Measurements from ENCODE around the gene C4BPA.
A peak's percentile ranks its signal among the peaks of the same experiment; 100 is the strongest.

The C4BPA gene

DNA sequence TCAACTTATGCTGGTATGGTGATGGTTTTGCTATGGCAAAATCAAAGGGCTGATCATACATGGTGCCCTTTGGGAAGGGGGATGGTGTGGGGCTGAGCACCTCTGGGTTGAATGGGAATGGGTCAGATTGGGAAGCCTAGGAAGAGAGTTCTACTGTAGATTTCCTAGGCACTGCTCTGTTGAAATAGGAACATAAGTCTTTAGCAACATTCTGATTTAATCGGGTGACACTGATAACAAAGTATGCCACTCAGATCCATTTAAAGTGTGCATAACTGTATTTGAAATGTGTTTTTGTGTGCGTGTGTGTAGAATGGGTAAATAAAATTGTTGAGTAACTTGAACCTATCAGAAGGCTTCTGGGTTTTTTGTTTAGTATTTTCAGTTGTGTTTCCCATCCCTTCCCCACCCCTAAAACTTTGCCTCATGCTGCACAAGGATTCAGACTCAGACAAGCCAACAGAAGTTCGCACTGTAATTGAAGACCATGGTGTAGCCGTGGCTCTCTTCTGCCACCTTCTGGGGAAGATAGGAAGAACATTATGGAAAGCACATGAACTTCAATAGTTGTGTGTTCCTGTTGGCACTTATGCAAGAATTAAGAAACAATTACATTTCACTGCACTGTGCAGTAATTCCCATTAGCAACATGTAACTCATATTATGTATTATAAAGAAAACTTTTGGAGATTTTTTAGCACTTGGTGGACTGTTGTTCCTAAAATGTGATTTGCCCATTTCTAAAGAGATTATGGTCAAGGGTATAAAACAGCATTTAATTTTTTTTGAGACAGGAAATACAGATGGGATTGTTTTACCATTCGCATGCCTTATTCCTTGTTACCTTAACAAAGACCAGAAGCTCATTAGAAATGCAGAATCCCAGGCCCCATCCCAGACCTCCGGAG, 26.3 kb upstream of the C4BPA start:
- peak; percentile 81 for DNase-seq

DNA sequence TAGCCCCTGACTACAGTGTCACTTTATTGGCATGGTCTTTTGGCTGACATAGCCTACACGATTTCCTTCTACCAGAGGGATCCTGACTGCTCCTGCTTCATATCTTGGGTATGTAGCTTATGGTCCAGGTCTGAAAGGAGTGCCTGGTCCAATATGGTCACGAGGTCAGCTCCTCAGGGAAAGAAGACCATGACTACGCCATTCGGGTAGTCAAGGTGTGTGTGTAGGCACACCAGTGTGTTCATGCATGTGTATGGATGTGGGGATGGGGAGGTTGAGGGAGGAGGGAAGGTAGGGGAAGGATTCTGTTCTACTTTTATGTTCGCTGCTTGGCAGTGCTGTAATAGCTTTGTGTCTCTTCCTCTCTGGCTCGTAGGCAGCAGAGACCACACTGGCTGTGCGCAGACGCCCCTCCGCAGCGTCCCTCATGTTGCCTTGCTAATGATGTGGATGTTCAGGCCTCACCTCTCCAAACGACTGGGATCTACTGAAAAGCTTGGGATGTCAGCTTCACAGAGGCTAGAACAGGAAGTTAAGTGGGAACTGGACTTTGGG, 25.4 kb upstream of the C4BPA start:
- no peak for DNase-seq

DNA sequence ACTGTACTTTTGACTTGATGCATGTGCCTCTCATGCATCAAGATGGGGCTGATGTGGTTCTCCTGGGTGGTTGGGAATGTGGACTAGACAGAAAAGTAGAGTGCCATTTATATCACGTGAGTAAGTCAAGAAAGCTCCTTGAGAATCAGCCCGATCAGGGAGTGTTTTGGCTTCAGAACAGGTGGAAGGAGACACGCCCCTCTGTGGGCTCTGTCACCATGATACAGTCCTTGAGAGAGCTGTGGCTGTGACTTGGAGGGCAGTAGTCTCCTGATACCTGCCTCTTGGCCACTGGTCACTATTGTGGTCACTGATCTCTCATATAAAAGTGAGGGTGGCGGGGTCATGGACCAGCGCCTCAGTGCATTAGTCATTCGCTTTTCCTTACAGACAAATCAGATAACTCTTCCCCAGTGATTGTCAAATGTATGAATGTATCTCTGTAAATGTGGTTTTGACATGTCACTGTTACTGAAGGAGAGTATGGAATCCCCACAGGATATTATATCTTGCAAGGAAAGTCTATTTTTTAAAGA, 24.3 kb upstream of the C4BPA start:
- no peak for DNase-seq

GRCh38 chr1:207081088-207081487, 22.9 kb upstream of the C4BPA start:
- DNase-seq: no peak

- no peak for DNase-seq
These were observed 22.2 kb upstream of the C4BPA start for GRCh38 chr1:207081806-207082205.

- DNase-seq: no peak
These were observed 19.8 kb upstream of the C4BPA start for GRCh38 chr1:207084232-207084631.

DNA sequence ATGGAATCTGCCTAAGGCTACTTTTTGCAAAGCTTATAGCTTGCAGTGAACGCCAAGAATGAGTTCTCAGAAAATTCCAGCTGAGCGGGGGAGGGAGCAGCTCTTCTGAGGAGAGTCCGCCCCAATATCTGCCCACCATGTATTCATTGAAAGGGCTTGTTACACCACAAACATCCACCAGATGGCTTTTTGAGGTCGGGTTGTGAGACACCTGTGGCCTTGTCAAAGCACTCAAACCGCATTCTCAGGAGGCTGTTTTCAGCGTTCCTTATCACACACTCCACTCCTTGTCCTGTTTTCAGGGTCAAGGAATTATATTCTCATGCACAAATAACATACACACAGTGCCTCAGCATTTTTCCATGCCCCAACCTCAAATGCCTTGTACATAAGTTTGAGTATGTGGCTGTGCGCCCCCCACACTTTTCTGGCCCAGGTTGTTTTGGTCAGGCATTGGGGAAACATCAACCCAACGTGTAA, 19.3 kb upstream of the C4BPA start:
- peak; percentile 69 for DNase-seq

DNA sequence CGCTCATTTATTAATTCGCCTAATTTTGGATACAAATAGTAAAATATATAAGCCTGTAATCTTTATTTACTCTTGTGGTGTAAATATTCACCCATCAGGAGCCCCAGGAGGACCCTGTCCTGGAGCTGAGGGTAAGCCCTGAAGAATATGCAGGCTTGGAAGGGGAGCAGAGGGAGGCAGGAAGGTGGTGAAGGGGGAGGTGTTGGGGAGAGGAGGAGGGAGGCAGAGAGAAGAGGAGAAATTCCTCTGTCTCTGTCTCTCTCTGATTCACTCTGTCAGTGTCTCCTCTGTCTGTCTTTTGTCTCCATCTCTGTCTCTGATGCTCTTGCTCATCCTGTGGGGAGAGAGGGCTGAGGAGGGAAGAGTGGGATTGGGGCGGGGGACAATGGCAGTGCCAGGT, 18.1 kb upstream of the C4BPA start:
- DNase-seq: no peak

DNA sequence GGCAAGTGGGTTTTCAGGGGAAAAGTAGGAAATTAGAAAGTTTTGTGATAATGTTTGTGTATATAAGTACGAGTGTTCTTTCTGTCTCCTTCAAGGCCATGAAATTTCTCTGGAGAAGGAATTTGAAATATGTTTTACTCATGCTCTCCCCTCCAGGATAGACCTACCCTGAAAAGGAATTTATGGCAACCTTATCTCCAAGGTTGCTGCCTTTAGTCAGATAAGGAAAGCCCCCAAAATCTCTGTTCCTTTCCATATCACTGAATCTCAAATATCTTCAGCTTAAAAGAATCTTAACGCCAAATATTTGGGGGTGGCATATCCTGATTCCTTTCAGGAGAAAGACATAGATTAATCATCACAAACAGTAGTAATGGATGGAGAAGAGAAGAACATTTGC, 15.9 kb upstream of the C4BPA start:
- DNase-seq: no peak

DNA sequence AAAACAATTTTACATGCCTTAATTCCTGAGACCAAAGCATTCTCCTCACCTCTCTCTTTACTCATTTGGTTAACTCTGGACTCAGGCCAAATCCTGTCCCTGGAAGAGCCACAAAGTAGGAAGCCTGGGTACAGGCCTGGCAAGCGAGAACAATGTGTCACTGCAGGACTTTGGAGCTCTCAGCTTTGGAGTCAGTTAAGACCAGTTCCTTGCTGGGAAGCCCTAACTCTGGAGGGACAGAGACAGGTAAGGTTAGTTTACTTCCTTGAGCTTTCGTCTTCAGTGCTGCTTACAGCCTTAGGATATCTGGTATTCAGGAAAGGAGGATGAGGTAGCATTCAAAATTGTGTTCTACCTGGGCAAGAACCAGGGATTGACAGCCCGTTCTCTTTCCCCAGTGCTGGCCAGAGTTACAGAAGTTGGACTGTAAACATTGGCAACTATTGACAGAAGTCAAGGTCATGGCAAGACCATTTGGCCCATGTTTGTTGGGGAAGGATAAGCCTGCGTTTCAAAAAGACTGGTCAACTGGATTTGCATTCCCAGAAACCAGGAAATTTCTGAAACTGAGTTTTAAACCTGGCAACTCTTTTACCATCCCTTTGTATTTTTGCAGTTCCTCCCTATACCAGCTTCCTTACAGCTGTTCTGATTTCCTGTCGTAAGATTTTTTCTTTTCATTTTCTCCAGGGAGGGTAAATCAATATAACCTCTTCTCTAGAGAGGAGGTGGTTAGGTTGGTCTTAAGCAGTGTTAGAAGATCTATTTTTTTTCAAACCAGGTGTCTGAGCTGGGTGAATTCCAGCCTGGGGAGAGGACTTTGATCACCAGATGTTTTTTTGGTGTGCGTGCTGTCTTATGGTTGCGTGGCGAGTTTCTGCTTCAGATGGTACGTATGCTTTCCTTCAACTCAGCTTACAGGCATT, 15.1 kb upstream of the C4BPA start, which contains the start of gene C4BPB:
Gene C4BPB, plus strand, starts transcription at position 160 of the 926 bp plus-strand sequence. Its CDS starts 672 bp downstream, at position 832.
- DNase-seq: no peak

DNA sequence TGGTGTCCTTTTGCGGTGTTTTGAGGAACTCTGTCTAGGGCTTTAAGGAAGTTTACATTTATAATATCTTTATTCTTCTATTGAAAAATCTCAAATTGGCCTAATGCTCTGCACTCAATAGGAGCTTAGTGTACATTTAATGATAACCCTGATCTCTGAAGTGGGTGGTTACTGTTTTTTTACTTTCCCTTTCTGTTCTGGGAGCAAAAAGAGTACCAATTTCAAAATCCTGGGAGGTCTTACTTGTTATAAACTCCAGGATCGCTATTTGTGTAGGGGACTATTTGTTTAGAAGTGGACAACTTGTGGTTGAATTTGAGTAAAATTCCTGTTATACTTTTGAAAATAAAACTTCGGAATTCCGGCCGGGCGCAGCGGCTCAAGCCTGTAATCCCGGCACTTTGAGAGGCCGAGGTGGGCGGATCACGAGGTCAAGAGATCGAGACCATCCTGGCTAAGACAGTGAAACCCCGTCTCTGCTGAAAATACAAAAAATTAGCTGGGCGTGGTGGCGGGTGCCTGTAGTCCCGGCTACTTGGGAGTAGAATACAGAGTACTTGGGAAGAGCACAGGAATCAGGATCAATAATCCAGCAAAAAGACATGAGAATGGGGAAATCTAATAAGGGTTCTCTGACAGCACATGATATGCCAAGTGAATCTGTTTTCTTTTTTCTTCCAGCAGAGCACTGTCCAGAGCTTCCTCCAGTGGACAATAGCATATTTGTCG, 14.2 kb upstream of the C4BPA start:
- DNase-seq: no peak

GRCh38 chr1:207091200-207091908, 12.7 kb upstream of the C4BPA start:
- DNase-seq: no peak

GRCh38 chr1:207093944-207094343, 10.1 kb upstream of the C4BPA start:
- no peak for DNase-seq

- DNase-seq: peak; percentile 83
These were observed 6.1 kb upstream of the C4BPA start for GRCh38 chr1:207097871-207098324.

DNA sequence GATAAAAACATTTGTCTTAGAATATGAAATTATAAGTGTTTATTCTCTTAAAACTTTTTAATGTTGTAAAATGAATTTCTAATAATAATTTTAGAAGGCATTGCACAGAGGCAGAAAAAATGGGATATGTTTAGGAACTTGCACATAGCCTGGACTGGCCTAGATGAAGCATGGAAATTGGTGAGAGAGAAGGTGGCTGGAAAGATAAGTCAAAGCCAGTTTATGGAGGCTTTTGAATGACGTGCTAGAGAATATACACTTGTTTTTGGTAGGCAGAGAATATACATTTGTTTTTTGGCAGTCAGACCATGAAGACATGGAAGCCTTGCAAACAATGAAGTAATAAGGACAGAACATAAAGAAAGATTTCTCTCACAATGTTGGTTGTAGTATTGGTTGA, 2.3 kb upstream of the C4BPA start:
- no peak for DNase-seq

DNA sequence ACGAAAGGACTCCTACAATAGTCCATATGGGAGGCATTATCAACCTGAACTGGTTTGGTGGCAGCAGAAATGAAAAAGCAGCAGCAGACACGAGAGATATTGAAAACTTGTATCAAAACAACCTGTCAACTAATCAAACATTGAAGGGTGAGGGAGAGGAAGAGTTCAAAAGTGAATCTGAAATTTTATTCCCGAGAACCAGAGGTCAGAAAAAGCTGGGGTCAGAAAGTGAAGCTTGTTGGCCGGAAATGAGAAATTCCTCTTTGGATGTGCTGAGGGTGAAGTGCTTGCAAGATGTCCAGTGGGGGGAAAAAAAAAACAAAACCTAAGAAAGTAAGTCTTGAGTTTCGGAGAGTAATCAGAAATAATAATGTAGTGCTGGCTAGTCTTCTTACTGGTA, 1.9 kb upstream of the C4BPA start:
- no peak for DNase-seq

- no peak for DNase-seq
These were observed 1.4 kb upstream of the C4BPA start for GRCh38 chr1:207102659-207103058.

- DNase-seq: no peak
These were observed 5.0 kb downstream of the C4BPA start for GRCh38 chr1:207109004-207109403.

DNA sequence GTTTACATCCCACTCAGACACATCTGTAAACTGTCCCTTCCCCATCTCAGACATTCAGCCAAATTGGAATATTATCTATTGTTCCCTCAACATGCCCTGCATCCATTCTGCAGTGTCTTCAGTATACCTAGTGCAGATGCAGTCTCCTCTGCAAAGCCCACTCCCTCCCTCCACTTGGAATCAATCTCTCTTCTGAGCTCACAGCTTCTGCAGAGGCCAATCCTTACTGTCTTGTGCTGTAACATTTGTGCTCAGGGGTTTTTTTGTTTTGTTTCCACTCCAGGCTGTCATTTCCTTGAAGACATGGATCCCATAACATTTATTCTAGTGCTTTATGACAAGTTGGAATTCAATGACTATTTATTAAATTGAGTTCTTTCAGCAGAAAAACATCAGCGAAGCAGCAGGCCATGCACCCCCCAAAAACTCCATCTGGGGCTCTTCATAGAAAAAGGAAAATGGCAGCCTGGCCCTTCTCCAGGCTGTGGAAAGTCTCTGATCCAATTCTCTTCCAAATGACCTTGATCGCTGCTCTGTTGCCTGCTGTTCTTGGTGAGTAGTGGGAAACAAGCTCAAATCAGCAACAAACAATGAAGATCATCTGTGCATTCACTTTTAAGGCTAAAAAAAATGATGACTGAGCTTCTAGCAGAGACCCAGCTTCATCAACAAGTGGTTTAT, 8.7 kb downstream of the C4BPA start:
- DNase-seq: no peak

DNA sequence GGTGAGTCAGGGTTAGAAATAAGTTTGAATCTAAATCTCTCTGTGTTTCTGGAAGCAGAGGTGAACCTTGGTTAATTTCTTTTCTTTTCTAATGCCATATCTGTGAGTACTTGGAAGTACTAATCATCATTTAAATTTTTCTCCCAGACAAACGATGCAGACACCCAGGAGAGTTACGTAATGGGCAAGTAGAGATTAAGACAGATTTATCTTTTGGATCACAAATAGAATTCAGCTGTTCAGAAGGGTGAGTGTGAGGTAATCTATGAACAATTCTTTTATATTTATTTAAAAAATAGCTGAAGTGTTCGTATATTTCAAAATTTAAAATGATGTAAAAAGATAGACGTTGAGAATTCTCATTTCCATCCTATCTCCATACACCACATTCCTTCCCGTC, 11.2 kb downstream of the C4BPA start:
- no peak for DNase-seq

DNA sequence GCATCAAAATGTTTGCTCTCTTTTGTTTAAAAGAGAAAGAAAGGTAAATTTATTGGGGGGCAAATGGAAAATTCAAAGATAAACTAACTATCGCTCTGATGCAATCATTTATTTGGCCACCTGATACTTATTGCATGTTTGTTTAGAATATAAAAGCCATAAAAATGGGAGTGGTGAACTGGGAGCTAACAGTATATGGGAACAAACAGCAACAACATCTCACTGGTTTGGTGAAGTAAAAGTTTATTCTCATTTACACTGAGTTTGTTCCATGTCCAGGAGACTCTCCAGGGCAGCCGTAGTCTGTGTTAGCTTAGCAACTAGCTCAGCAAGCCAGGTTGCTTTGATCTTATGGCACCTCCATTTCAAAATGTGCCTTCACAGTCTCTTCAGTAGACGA, 20.4 kb downstream of the C4BPA start:
- DNase-seq: no peak
